GM23338 (cell line): Measurements from ENCODE around the gene S1PR1. TPM values are rescaled to one million over a fixed set of nuclear protein-coding genes. Genes with fewer than 3 reads are reported as not detected.

Experiments used
- ATAC-seq: fragments of 200-7000 bp; cut with Tn5 transposase; 3 replicates; pipeline ENCODE4 v1.9.1; 2020
- DNase-seq: peaks from one replicate; pipeline ENCODE4 v3.0.0-alpha.2; 2015; ENCODE audit warnings: low spot score
- H2AFZ ChIP-seq: fragments of 200-600 bp; sonication (generic); 2 replicates; pipeline ENCODE4 v1.8.0; 2016; ENCODE audit warnings: antibody characterized with exemption, mild to moderate bottlenecking, moderate library complexity
- H3F3A ChIP-seq: fragments of 200-600 bp; sonication (generic); replicated peaks from 2 replicates; pipeline ENCODE4 v1.8.0; 2017; ENCODE audit warnings: antibody characterized with exemption, mixed run types, low read depth
- H3K27ac ChIP-seq: fragments of 200-600 bp; sonication (generic); 2 replicates; pipeline ENCODE4 v1.6.1; 2016; ENCODE audit warnings: low read depth
- H3K27me3 ChIP-seq: fragments of 200-600 bp; sonication (generic); 2 replicates; pipeline ENCODE4 v1.8.0; 2016; ENCODE audit warnings: mild to moderate bottlenecking, mixed run types, moderate library complexity; ENCODE audit not compliant: insufficient read depth
- H3K36me3 ChIP-seq: fragments of 200-600 bp; sonication (generic); 2 replicates; pipeline ENCODE4 v1.8.0; 2016; ENCODE audit warnings: mild to moderate bottlenecking; ENCODE audit not compliant: insufficient read depth
- H3K4me1 ChIP-seq: fragments of 200-600 bp; sonication (generic); 2 replicates; pipeline ENCODE4 v1.8.0; 2016; ENCODE audit warnings: mild to moderate bottlenecking, moderate library complexity; ENCODE audit not compliant: insufficient read depth
- H3K4me2 ChIP-seq: fragments of 200-600 bp; sonication (generic); 2 replicates; pipeline ENCODE4 v1.7.1; 2017; ENCODE audit warnings: mixed run types
- H3K4me3 ChIP-seq: fragments of 200-600 bp; sonication (generic); 2 replicates; pipeline ENCODE4 v1.6.1; 2016; ENCODE audit warnings: mixed run types
- H3K79me2 ChIP-seq: fragments of 200-600 bp; sonication (generic); replicated peaks from 2 replicates; pipeline ENCODE4 v1.8.0; 2017; ENCODE audit warnings: mild to moderate bottlenecking; ENCODE audit not compliant: insufficient read depth
- H3K9me2 ChIP-seq: fragments of 200-600 bp; sonication (generic); 2 replicates; pipeline ENCODE4 v1.8.0; 2017; ENCODE audit not compliant: insufficient read depth
- H4K20me1 ChIP-seq: fragments of 200-600 bp; sonication (generic); replicated peaks from 2 replicates; pipeline ENCODE4 v1.8.0; 2017; ENCODE audit warnings: mild to moderate bottlenecking; ENCODE audit not compliant: insufficient read depth
- H3K27ac Mint-ChIP-seq: 2 replicates; pipeline ENCODE4 v1.8.0; 2020; ENCODE audit warnings: inconsistent platforms, mild to moderate bottlenecking, moderate library complexity, mixed read lengths
- H3K27me3 Mint-ChIP-seq: 3 replicates; pipeline ENCODE4 v1.8.0; 2022; ENCODE audit warnings: low read depth, mild to moderate bottlenecking, moderate library complexity, mixed read lengths, inconsistent platforms; ENCODE audit not compliant: insufficient read depth, poor library complexity
- H3K36me3 Mint-ChIP-seq: 3 replicates; pipeline ENCODE4 v1.8.0; 2021; ENCODE audit warnings: low read depth, mild to moderate bottlenecking, inconsistent platforms, moderate library complexity, mixed read lengths
- H3K4me1 Mint-ChIP-seq: 3 replicates; pipeline ENCODE4 v1.8.0; 2020; ENCODE audit warnings: mild to moderate bottlenecking, inconsistent platforms, mixed read lengths
- H3K4me3 Mint-ChIP-seq: 3 replicates; pipeline ENCODE4 v1.8.0; 2021; ENCODE audit warnings: moderate library complexity, mild to moderate bottlenecking, inconsistent platforms, mixed read lengths
- H3K9me3 Mint-ChIP-seq: 3 replicates; pipeline ENCODE4 v1.8.0; 2020; ENCODE audit warnings: moderate library complexity, mild to moderate bottlenecking, inconsistent platforms, mixed read lengths
- CREB1 ChIP-seq: fragments of 250-450 bp; sonication (Bioruptor Pico); IDR thresholded peaks from 2 replicates; pipeline ENCODE4 v1.5.0; 2020; ENCODE audit warnings: low read depth, mild to moderate bottlenecking, moderate library complexity
- CTCF ChIP-seq, 2 experiments: fragments of 200-600 bp in 1 of 2; sonication (generic) in 1 of 2; conservative IDR thresholded peaks; 2 replicates each; pipeline versions ENCODE4 v1.5.1 to v1.6.1; 2016 to 2017; ENCODE audit warnings: antibody characterized with exemption in 2 of 2, low read depth in 2 of 2, mild to moderate bottlenecking in 2 of 2, moderate library complexity in 1 of 2
- ETS1 ChIP-seq: IDR thresholded peaks from 2 replicates; pipeline ENCODE4 v1.6.1; 2016; ENCODE audit warnings: antibody characterized with exemption
- EZH2 ChIP-seq: fragments of 200-600 bp; sonication (generic); IDR thresholded peaks from one replicate; pipeline ENCODE4 v1.8.0; 2017; ENCODE audit warnings: antibody characterized with exemption, mild to moderate bottlenecking, low read depth; ENCODE audit not compliant: unreplicated experiment
- EZH2phosphoT487 ChIP-seq: fragments of 200-600 bp; sonication (generic); IDR thresholded peaks from one replicate; pipeline ENCODE4 v1.8.1; 2018; ENCODE audit warnings: antibody characterized with exemption; ENCODE audit not compliant: unreplicated experiment
- JUNB ChIP-seq: IDR thresholded peaks from one replicate; pipeline ENCODE4 v1.6.1; 2016; ENCODE audit warnings: antibody characterized with exemption; ENCODE audit not compliant: unreplicated experiment
- STAT1 ChIP-seq: IDR thresholded peaks from one replicate; pipeline ENCODE4 v1.6.1; 2016; ENCODE audit warnings: antibody characterized with exemption; ENCODE audit not compliant: unreplicated experiment
- ZNF114 ChIP-seq: fragments of 250-450 bp; sonication (Bioruptor Pico); IDR thresholded peaks from 2 replicates; pipeline ENCODE4 v1.5.0; 2020; ENCODE audit warnings: mild to moderate bottlenecking, moderate library complexity
- ZNF331 ChIP-seq: fragments of 250-450 bp; sonication (Bioruptor Pico); IDR thresholded peaks from 2 replicates; pipeline ENCODE4 v1.5.0; 2020; ENCODE audit warnings: low read depth, mild to moderate bottlenecking, moderate library complexity
- ZNF462 ChIP-seq: fragments of 250-450 bp; sonication (Bioruptor Pico); IDR thresholded peaks from 2 replicates; pipeline ENCODE4 v1.5.0; 2020; ENCODE audit warnings: mild to moderate bottlenecking, moderate library complexity
- polyA plus RNA-seq: library from polyadenylated mRNA; unstranded; fragments of >200 nt; fragmentation: Nextera tagmentation; extraction: Ambion mirVana; gene quantifications from 2 replicates; pipeline ENCODE4 v1.2.1, GENCODE V29; 2016
- total RNA-seq: library from RNA; depleted of rRNA; stranded (reverse); fragments of >200 nt; shearing (Covaris generic); gene quantifications from 2 replicates; pipeline ENCODE4 v1.2.3, GENCODE V29; 2014

The S1PR1 gene
- total and polyA plus RNA-seq, 2 experiments from 2014 or later, result 2.6 to 4.1 TPM

- ATAC-seq (no peak), DNase-seq (no peak)
- Histone ChIP-seq H4K20me1 (no peaks in the 10 kb centered on the region), H3K27ac (no peak overlapping the region), H3K79me2 (no peaks in the 10 kb centered on the region), H3K9me2 (no peaks in the 10 kb centered on the region), H3F3A (no peaks in the 10 kb centered on the region), H3K4me1 (peaks cover 12% of the 10 kb centered on the region), H3K27me3 (no peaks in the 10 kb centered on the region), H3K4me3 (no peak overlapping the region), H3K36me3 (no peaks in the 10 kb centered on the region), H3K4me2 (no peak overlapping the region), H2AFZ (0 out of 2 replicates have a peak overlapping the region, but pooled peaks have one; percentile 28)
- Mint-ChIP-seq H3K27me3 (peaks cover 3% of the 10 kb centered on the region), H3K4me1 (peaks cover 14% of the 10 kb centered on the region), H3K36me3 (no peaks in the 10 kb centered on the region), H3K4me3 (no peak overlapping the region), H3K27ac (no peak overlapping the region), H3K9me3 (no peaks in the 10 kb centered on the region)
- no peak for TF ChIP-seq ETS1
- no peak for TF ChIP-seq ZNF331 (CRISPR knock-in tag)
- no peak for TF ChIP-seq EZH2phosphoT487
- TF ChIP-seq ZNF114, result no peak
- TF ChIP-seq JUNB, result no peak
- no peak for TF ChIP-seq CREB1 (CRISPR knock-in tag)
- TF ChIP-seq CTCF (conservative IDR thresholded peaks at IDR 0.05; ENCODE audit: low read depth in 2 of 2), result no peak
- no peak for TF ChIP-seq EZH2
- no peak for TF ChIP-seq STAT1
These were observed 28.9 kb downstream of the S1PR1 start for GRCh38 chr1:101265684-101266083.

- Histone ChIP-seq H2AFZ (no peak overlapping the region), H3K4me1 (peaks cover 7% of the 10 kb centered on the region), H3K36me3 (no peaks in the 10 kb centered on the region), H3F3A (no peaks in the 10 kb centered on the region), H3K9me2 (no peaks in the 10 kb centered on the region), H3K79me2 (no peaks in the 10 kb centered on the region), H3K27ac (no peak overlapping the region), H3K27me3 (no peaks in the 10 kb centered on the region), H3K4me2 (no peak overlapping the region), H4K20me1 (no peaks in the 10 kb centered on the region), H3K4me3 (no peak overlapping the region)
- no peak for ATAC-seq
- H3K36me3 Mint-ChIP-seq, result 0 out of 3 replicates have a peak, but pooled peaks cover 3% of the 10 kb centered on the region
- H3K4me1 Mint-ChIP-seq, result peaks cover 9% of the 10 kb centered on the region; the same call in 2 of the 3 replicates
- DNase-seq, result no peak
- no peak overlapping the region for H3K27ac Mint-ChIP-seq
- H3K4me3 Mint-ChIP-seq, result no peak overlapping the region
- peaks cover 3% of the 10 kb centered on the region for H3K27me3 Mint-ChIP-seq
- peaks cover 9% of the 10 kb centered on the region; the same call in 2 of the 3 replicates for H3K9me3 Mint-ChIP-seq
- TF ChIP-seq ETS1, result no peak
- TF ChIP-seq EZH2, result no peak
- no peak for TF ChIP-seq ZNF462
These were observed 30.3 kb downstream of the S1PR1 start for GRCh38 chr1:101267082-101267481.
